ENCODE data around the gene INPPL1.

INPPL1 gene

DNA sequence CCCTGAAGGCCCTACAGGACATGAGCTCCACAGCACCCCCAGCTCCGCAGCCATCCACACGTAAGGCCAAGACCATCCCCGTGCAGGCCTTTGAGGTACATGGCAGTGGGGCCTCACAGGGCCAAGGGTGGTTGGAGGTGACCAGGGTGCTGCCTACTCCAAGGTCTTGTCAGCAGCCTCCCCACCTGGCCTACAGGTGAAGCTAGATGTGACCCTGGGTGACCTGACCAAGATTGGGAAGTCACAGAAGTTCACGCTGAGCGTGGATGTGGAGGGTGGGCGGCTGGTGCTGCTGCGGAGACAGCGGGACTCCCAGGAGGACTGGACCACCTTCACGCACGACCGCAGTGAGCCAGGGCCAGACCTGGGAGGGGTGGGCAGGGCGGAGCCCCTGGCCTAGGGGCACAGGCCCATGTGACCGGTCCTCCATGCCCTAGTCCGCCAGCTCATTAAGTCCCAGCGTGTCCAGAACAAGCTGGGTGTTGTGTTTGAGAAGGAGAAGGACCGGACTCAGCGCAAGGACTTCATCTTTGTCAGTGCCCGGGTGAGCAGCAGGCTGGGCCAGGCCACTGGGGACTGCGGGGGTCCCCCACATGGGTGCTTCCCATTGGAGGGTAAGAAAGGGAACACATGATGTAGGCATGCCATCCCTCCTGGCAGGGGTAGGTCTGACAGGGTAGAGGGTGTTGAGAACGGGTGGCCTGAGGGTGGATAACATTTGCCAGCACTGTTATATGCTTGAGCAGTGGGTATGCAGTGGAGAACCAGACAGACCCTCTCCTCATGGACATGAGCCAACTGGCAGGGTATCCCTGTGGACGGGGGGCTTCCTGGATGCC, 5.6 kb downstream of the INPPL1 start:
- TF ChIP-seq CREB5 (CRISPR knock-in tag; IDR thresholded peaks at IDR 0.05; ENCODE audit: low read depth) = no peak
- TF ChIP-seq RARB (CRISPR knock-in tag; IDR thresholded peaks at IDR 0.05) = no peak
- TF ChIP-seq OSR1 (CRISPR knock-in tag; IDR thresholded peaks at IDR 0.05) = no peak
- no peak for TF ChIP-seq CSRNP3 (CRISPR knock-in tag; IDR thresholded peaks at IDR 0.05)
- no peak for TF ChIP-seq BACH2 (CRISPR knock-in tag; IDR thresholded peaks at IDR 0.05; ENCODE audit: borderline replicate concordance)
- no peak for TF ChIP-seq ESRRG (CRISPR knock-in tag; IDR thresholded peaks at IDR 0.05)
- no peak for TF ChIP-seq ZC3H10 (CRISPR knock-in tag; IDR thresholded peaks at IDR 0.05)
- TF ChIP-seq TSHZ2 (CRISPR knock-in tag; IDR thresholded peaks at IDR 0.05) = no peak
- no peak for TF ChIP-seq GLIS3 (CRISPR knock-in tag; IDR thresholded peaks at IDR 0.05)
- TF ChIP-seq ISL1 (CRISPR knock-in tag; IDR thresholded peaks at IDR 0.05) = no peak
- TF ChIP-seq SNAI2 (CRISPR knock-in tag; IDR thresholded peaks at IDR 0.05) = no peak
- no peak for TF ChIP-seq ZFP3 (CRISPR knock-in tag; IDR thresholded peaks at IDR 0.05)
- no peak for TF ChIP-seq ARNTL (CRISPR knock-in tag; IDR thresholded peaks at IDR 0.05; ENCODE audit: borderline replicate concordance, low read depth)
- TF ChIP-seq CSDC2 (CRISPR knock-in tag; IDR thresholded peaks at IDR 0.05) = no peak
- TF ChIP-seq ZNF565 (CRISPR knock-in tag; conservative IDR thresholded peaks at IDR 0.05; ENCODE audit: low read depth) = no peak
- no peak for TF ChIP-seq PPARA (CRISPR knock-in tag; IDR thresholded peaks at IDR 0.05; ENCODE audit: borderline replicate concordance)
- ATAC-seq = no peak

DNA sequence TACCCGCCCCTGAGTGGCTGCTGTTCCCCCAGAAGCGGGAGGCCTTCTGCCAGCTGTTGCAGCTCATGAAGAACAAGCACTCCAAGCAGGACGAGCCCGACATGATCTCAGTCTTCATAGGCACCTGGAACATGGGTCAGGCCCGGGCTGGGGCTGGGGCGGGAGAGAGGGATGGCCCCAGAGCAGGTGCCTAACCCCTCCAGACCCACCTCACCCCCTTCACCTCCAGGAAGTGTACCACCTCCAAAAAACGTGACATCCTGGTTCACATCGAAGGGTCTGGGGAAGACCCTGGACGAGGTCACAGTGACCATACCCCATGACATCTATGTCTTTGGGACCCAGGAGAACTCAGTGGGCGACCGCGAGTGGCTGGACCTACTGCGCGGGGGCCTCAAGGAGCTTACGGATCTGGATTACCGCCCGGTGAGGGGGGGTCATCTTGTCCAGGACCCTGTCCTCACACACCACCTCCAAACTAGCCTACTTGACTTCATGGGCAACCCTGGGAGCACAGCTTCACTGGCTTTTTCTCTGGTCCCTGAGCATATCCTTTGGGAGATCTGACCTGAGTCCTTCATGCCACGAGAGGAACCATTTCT, 6.3 kb downstream of the INPPL1 start:
- TF ChIP-seq CSDC2 (CRISPR knock-in tag; IDR thresholded peaks at IDR 0.05) (no peak), TCF4 (CRISPR knock-in tag; IDR thresholded peaks at IDR 0.05; ENCODE audit: borderline replicate concordance) (no peak), ZNF70 (CRISPR knock-in tag; IDR thresholded peaks at IDR 0.05) (0 out of 2 replicates have a peak, but pooled peaks have one; percentile 2), GLIS3 (CRISPR knock-in tag; IDR thresholded peaks at IDR 0.05) (no peak), ARNTL (CRISPR knock-in tag; IDR thresholded peaks at IDR 0.05; ENCODE audit: borderline replicate concordance, low read depth) (no peak), PPARA (CRISPR knock-in tag; IDR thresholded peaks at IDR 0.05; ENCODE audit: borderline replicate concordance) (no peak), OSR1 (CRISPR knock-in tag; IDR thresholded peaks at IDR 0.05) (no peak), ESRRG (CRISPR knock-in tag; IDR thresholded peaks at IDR 0.05) (no peak), CREB5 (CRISPR knock-in tag; IDR thresholded peaks at IDR 0.05; ENCODE audit: low read depth) (no peak)
- ATAC-seq = no peak

DNA sequence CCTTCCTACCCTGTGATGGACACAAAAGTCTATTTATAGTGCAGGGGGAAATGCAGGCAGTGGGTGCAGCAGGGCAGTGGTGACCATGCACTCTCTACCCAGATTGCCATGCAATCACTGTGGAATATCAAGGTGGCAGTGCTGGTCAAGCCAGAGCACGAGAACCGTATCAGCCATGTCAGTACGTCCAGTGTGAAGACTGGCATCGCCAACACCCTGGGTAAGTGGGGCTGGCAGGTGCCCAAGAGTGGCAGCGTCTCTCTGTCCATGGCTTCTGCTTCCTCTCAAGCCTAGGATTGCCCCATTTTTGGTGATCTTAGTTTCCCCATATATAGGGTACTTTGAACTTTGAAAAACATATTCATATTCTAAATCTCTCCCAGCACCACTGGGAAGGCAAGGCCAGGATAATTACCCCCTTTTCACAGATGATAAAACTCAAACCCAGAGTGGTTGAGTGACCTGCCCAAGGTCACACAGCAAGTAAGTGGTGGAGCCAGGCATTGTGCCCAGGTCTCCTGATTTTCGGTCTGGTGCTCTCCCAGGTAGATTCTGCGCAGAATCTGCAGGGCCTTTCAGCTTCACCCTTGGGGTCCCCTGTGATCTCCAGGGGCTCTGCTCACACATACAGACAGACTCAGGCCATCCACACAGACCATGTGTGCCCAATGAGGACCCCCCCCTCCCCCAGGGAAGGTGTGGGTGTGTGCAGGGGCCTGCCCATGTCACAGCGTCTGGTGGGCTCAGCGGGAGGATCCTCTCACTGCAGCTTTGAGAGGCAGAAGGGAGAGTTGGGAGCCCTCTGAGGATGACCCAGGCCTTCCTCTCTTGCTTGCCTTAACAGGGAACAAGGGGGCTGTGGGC, 7.1 kb downstream of the INPPL1 start:
- no peak for ATAC-seq
- TF ChIP-seq ZC3H10 (CRISPR knock-in tag; IDR thresholded peaks at IDR 0.05) (no peak), CREB5 (CRISPR knock-in tag; IDR thresholded peaks at IDR 0.05; ENCODE audit: low read depth) (peak; percentile 37; the same call in 1 of the 2 replicates), ZFP30 (CRISPR knock-in tag; IDR thresholded peaks at IDR 0.05) (peak; percentile 8; the same call in 1 of the 2 replicates)
